ENCODE measurements around the gene ZNF396.

Gene ZNF396

GRCh38 chr18:35376742-35377695, at the start of gene ZNF396:
Gene ZNF396 (minus strand): TSS chr18:35377337. CDS start chr18:35374292, 3,045 bp downstream.
- DNase-seq: no peak

- DNase-seq: no peak
Observed at GRCh38 chr18:35426786-35427185, 49.6 kb upstream of the ZNF396 start.

- DNase-seq: no peak
Observed at GRCh38 chr18:35424356-35424755, 47.2 kb upstream of the ZNF396 start.

- no peak for DNase-seq
Observed at GRCh38 chr18:35422237-35422636, 45.1 kb upstream of the ZNF396 start.

GRCh38 chr18:35418610-35419009, 41.5 kb upstream of the ZNF396 start:
- no peak for DNase-seq

GRCh38 chr18:35417223-35417622, 40.1 kb upstream of the ZNF396 start:
- DNase-seq: no peak

GRCh38 chr18:35415511-35416073, 38.5 kb upstream of the ZNF396 start:
- DNase-seq: no peak

GRCh38 chr18:35413163-35413511, 36.0 kb upstream of the ZNF396 start:
- DNase-seq: no peak

GRCh38 chr18:35411625-35412351, 34.7 kb upstream of the ZNF396 start:
- no peak for DNase-seq

GRCh38 chr18:35410561-35410960, 33.4 kb upstream of the ZNF396 start:
- no peak for DNase-seq

GRCh38 chr18:35409911-35410310, 32.8 kb upstream of the ZNF396 start:
- DNase-seq: no peak

- DNase-seq: no peak
Observed at GRCh38 chr18:35408843-35409261, 31.7 kb upstream of the ZNF396 start.

GRCh38 chr18:35407871-35408481, 30.8 kb upstream of the ZNF396 start:
- DNase-seq: peak; percentile 51

- DNase-seq: no peak
Observed at GRCh38 chr18:35406666-35407065, 29.5 kb upstream of the ZNF396 start.

- DNase-seq: no peak
Observed at GRCh38 chr18:35397976-35398375, 20.8 kb upstream of the ZNF396 start.

GRCh38 chr18:35393716-35394115, 16.6 kb upstream of the ZNF396 start:
- no peak for DNase-seq

- DNase-seq: no peak
Observed at GRCh38 chr18:35392375-35392774, 15.2 kb upstream of the ZNF396 start.

GRCh38 chr18:35390951-35391700, 14.0 kb upstream of the ZNF396 start:
- DNase-seq: no peak

- no peak for DNase-seq
Observed at GRCh38 chr18:35389095-35389618, 12.0 kb upstream of the ZNF396 start.

- DNase-seq: no peak
Observed at GRCh38 chr18:35387152-35387571, 10.0 kb upstream of the ZNF396 start.

- peak; percentile 39 for DNase-seq
Observed at GRCh38 chr18:35386600-35387100, 9.5 kb upstream of the ZNF396 start.

GRCh38 chr18:35383136-35383535, 6.0 kb upstream of the ZNF396 start:
- no peak for DNase-seq

All from NCI-H446 treated with DMSO at 0.1 percent for 48 hours (cell line).